HG03280 (cell line): Measurements from ENCODE around the gene UNC5A.

Source experiments
- ATAC-seq: cut with Tn5 transposase; IDR thresholded peaks from one replicate; pipeline ENCODE4 v1.9.1; 2021; ENCODE audit warnings: mild to moderate bottlenecking, moderate library complexity; ENCODE audit not compliant: unreplicated experiment

Gene UNC5A

GRCh38 chr5:176781638-176782570, 28.5 kb upstream of the UNC5A start:
- no peak for ATAC-seq

- ATAC-seq: no peak
These were observed 25.9 kb upstream of the UNC5A start for GRCh38 chr5:176784218-176785165.

- no peak for ATAC-seq
These were observed 24.9 kb upstream of the UNC5A start for GRCh38 chr5:176785184-176786145.

- no peak for ATAC-seq
These were observed 22.7 kb upstream of the UNC5A start for GRCh38 chr5:176787676-176788075.

GRCh38 chr5:176788091-176788490, 22.3 kb upstream of the UNC5A start:
- ATAC-seq: no peak

- ATAC-seq: no peak
These were observed 21.2 kb upstream of the UNC5A start for GRCh38 chr5:176788941-176789872.

GRCh38 chr5:176789873-176790615, 20.3 kb upstream of the UNC5A start:
- no peak for ATAC-seq

GRCh38 chr5:176790941-176791340, 19.4 kb upstream of the UNC5A start:
- no peak for ATAC-seq

- ATAC-seq: no peak
These were observed 17.6 kb upstream of the UNC5A start for GRCh38 chr5:176792655-176793342.

- ATAC-seq: no peak
These were observed 17.0 kb upstream of the UNC5A start for GRCh38 chr5:176793343-176793699.

GRCh38 chr5:176793736-176794135, 16.6 kb upstream of the UNC5A start:
- no peak for ATAC-seq

GRCh38 chr5:176794509-176794908, 15.8 kb upstream of the UNC5A start:
- ATAC-seq: no peak

GRCh38 chr5:176796411-176796810, 13.9 kb upstream of the UNC5A start:
- no peak for ATAC-seq

- ATAC-seq: no peak
These were observed 13.4 kb upstream of the UNC5A start for GRCh38 chr5:176796970-176797369.

GRCh38 chr5:176797456-176798050, 12.8 kb upstream of the UNC5A start:
- ATAC-seq: no peak

- no peak for ATAC-seq
These were observed 12.1 kb upstream of the UNC5A start for GRCh38 chr5:176798086-176798876.

- ATAC-seq: no peak
These were observed 11.4 kb upstream of the UNC5A start for GRCh38 chr5:176798949-176799348.
